Breast epithelium (tissue), 4 donors: Measurements from ENCODE around the gene COL16A1. TPM values are rescaled to one million over a fixed set of nuclear protein-coding genes. Genes with fewer than 3 reads are reported as not detected.

ENCODE experiments used
- DNase-seq, 2 donors: peaks; one replicate each; pipeline ENCODE4 v3.0.0-alpha.2; 2019; ENCODE audit warnings: low spot score in 2 of 2
- H3K27ac ChIP-seq, 2 donors: fragments of 200-600 bp; sonication (generic) in 1 of 2; one replicate each; pipeline ENCODE4 v1.5.1; 2016 to 2019; ENCODE audit warnings: mild to moderate bottlenecking in 1 of 2
- H3K27me3 ChIP-seq, 2 donors: fragments of 200-600 bp; sonication (generic) in 1 of 2; one replicate each; pipeline versions ENCODE4 v1.5.1 to v1.6.0; 2017 to 2019; ENCODE audit warnings: control low read depth in 1 of 2, mild to moderate bottlenecking in 1 of 2
- H3K36me3 ChIP-seq: fragments of 200-600 bp; one replicate; pipeline ENCODE4 v1.5.1; 2019
- H3K4me1 ChIP-seq, 2 donors: fragments of 200-600 bp; sonication (generic); one replicate each; pipeline ENCODE4 v1.5.1; 2016 to 2019; ENCODE audit warnings: control low read depth in 1 of 2
- H3K4me3 ChIP-seq, 3 donors: fragments of 200-600 bp; sonication (generic); 1 replicate in 2 of 3; 2 replicates in 1 of 3; pipeline ENCODE4 v1.5.1; 2016 to 2019; ENCODE audit warnings: mild to moderate bottlenecking in 3 of 3, moderate library complexity in 2 of 3
- H3K9me3 ChIP-seq, 2 donors: fragments of 200-600 bp; sonication (generic) in 1 of 2; one replicate each; pipeline ENCODE4 v1.5.1; 2016 to 2019; ENCODE audit warnings: control low read depth in 1 of 2
- CTCF ChIP-seq, 3 donors: fragments of 450-650 bp; IDR thresholded peaks; one replicate each; pipeline ENCODE4 v1.5.1; 2016 to 2017; ENCODE audit warnings: antibody characterized with exemption in 3 of 3, mild to moderate bottlenecking in 3 of 3, moderate library complexity in 3 of 3
- POLR2A ChIP-seq: fragments of 450-650 bp; IDR thresholded peaks from one replicate; pipeline ENCODE4 v1.6.1; 2016; ENCODE audit warnings: antibody characterized with exemption, mild to moderate bottlenecking, moderate library complexity
- POLR2AphosphoS5 ChIP-seq, 3 donors: sonication (generic); formaldehyde crosslinking; IDR thresholded peaks; one replicate each; pipeline ENCODE4 v1.6.1; 2017; ENCODE audit warnings: antibody characterized with exemption in 3 of 3
- intact Hi-C: fragments of 100-400 bp; cut with DNase I; formaldehyde crosslinking; loops from one replicate; pipeline ENCODE4 v1.15.1; 2023; ENCODE audit warnings: low total_unique reads
- total RNA-seq, 3 donors: library from RNA; depleted of rRNA; stranded (reverse); fragments of >200 nt; gene quantifications; one replicate each; pipeline ENCODE4 v1.1.0, GENCODE V29; 2016

COL16A1 gene
- total RNA-seq, 3 donors from 2014 or later = 55.2 to 79.5 (median 58.7) TPM

- TF ChIP-seq POLR2A (no peak), CTCF (IDR thresholded peaks at IDR 0.05) (no peak), POLR2AphosphoS5 (IDR thresholded peaks at IDR 0.05) (no peak)
- Histone ChIP-seq H3K9me3 (no peaks in the 10 kb centered on the region), H3K27ac (peak overlapping the region in 1 of 2 donors; percentile 80), H3K4me1 (peaks cover 9 to 31% of the 10 kb centered on the region in 2 donors), H3K27me3 (no peaks in the 10 kb centered on the region), H3K36me3 (no peaks in the 10 kb centered on the region), H3K4me3 (no peak overlapping the region)
- intact Hi-C loops = no loop called here
- DNase-seq = no peak
Observed at GRCh38 chr1:31625561-31626222, 78.1 kb downstream of the COL16A1 start.

DNA sequence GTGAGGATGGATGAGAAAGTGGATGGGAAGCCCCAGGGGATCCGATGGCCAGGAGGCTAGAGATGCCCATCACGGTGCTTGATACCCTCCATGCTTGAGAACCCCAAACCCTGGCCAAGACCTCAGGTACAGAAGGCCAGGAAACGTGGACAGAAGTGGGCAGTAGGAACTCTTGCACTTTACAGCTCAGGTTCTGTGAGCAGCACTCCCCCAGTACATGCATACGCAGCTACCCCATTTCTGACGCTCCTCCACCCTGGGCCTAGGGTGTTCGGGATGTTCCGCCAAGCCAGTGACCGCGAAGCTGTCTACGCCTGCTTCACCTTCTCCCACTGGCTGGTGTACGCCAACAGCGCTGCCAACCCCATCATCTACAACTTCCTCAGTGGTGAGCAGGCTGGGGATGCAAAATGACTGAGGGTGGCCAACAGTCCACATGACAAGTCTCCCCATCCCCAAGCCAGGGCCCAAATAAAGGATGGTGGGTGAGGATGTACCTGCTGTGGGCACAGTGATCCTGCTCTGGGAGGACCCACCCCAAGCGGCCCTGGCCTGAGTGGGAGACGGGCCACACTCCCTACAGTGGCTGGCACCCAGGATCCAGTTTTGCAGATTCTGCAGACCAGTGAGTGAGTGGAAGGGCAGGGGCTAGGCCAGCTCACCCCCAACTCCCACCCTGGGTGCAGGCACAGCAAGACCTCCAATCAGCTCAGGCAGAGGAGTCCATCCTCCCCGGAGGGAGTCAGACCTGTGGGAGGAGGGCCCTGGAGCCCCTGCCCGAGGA lies 78.9 kb downstream of the COL16A1 start:
- Histone ChIP-seq H3K4me3 (no peak overlapping the region), H3K4me1 (peaks cover 9 to 31% of the 10 kb centered on the region in 2 donors), H3K27me3 (no peaks in the 10 kb centered on the region), H3K27ac (no peak overlapping the region), H3K9me3 (no peaks in the 10 kb centered on the region), H3K36me3 (no peaks in the 10 kb centered on the region)
- DNase-seq = peak in 1 of 2 donors; percentile 15
- intact Hi-C loops = no loop called here
- no peak for TF ChIP-seq CTCF (IDR thresholded peaks at IDR 0.05)
- no peak for TF ChIP-seq POLR2AphosphoS5 (IDR thresholded peaks at IDR 0.05)
- no peak for TF ChIP-seq POLR2A

DNA sequence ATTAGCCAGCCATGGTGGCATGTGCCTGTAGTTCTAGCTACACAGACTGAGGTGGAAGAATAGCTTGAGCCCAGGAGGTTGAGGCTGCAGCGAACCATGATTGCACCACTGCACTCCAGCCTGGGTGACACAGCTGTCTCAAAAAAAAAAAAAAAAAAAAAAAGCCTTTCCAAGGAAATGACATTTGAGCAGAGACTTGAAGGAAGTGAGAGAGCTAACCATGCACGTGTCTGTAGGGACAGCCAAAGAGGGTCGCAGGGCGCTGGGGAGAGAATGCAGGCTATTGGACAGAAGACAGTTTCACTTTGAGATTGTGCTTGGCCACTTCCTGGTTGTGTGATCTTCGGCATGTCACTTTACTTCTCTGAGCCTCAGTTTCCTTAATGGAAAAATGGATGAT lies 79.5 kb downstream of the COL16A1 start:
- TF ChIP-seq CTCF (IDR thresholded peaks at IDR 0.05) (no peak), POLR2AphosphoS5 (IDR thresholded peaks at IDR 0.05) (no peak), POLR2A (no peak)
- Histone ChIP-seq H3K27me3 (no peaks in the 10 kb centered on the region), H3K9me3 (no peaks in the 10 kb centered on the region), H3K27ac (no peak overlapping the region), H3K4me1 (peaks cover 9 to 30% of the 10 kb centered on the region in 2 donors), H3K4me3 (no peak overlapping the region), H3K36me3 (no peaks in the 10 kb centered on the region)
- intact Hi-C loops = no loop called here
- peak in 1 of 2 donors; percentile 13 for DNase-seq

- Histone ChIP-seq H3K4me3 (no peak overlapping the region), H3K9me3 (no peaks in the 10 kb centered on the region), H3K36me3 (no peaks in the 10 kb centered on the region), H3K27ac (no peak overlapping the region), H3K4me1 (peaks cover 9 to 21% of the 10 kb centered on the region in 2 donors), H3K27me3 (no peaks in the 10 kb centered on the region)
- intact Hi-C loops = no loop called here
- no peak for TF ChIP-seq POLR2A
- TF ChIP-seq CTCF (IDR thresholded peaks at IDR 0.05) = no peak
- TF ChIP-seq POLR2AphosphoS5 (IDR thresholded peaks at IDR 0.05) = no peak
- DNase-seq = no peak
Observed at GRCh38 chr1:31623365-31623764, 80.5 kb downstream of the COL16A1 start.
